Heart left ventricle (tissue), 16 donors: ENCODE data around the gene BTBD2. TPM values are rescaled to one million over a fixed set of nuclear protein-coding genes. Genes with fewer than 3 reads are reported as not detected.

ENCODE experiments used
- ATAC-seq, 4 donors: fragments of 200-7000 bp; cut with Tn5 transposase; one replicate each; pipeline ENCODE4 v1.9.1; 2020 to 2022; ENCODE audit warnings: moderate library complexity in 4 of 4, mild to moderate bottlenecking in 3 of 4, moderate number of reproducible peaks in 1 of 4
- DNase-seq, 5 donors: peaks; one replicate each; pipeline ENCODE4 v3.0.0-alpha.2; 2020
- H3K27ac ChIP-seq, 12 donors: fragments of 200-600 bp; sonication (generic) in 4 of 12; one replicate each; pipeline versions ENCODE4 v1.5.0 to v1.8.0; 2016 to 2022; ENCODE audit warnings: mild to moderate bottlenecking in 2 of 12
- H3K27me3 ChIP-seq, 9 donors: fragments of 200-600 bp; sonication (generic) in 2 of 9; one replicate each; pipeline versions ENCODE4 v1.5.1 to v1.8.0; 2016 to 2022; ENCODE audit warnings: mild to moderate bottlenecking in 3 of 9
- H3K36me3 ChIP-seq, 9 donors: fragments of 200-600 bp; sonication (generic) in 2 of 9; one replicate each; pipeline versions ENCODE4 v1.5.0 to v1.8.0; 2018 to 2022; ENCODE audit warnings: mild to moderate bottlenecking in 2 of 9
- H3K4me1 ChIP-seq, 12 donors: fragments of 200-600 bp; sonication (generic) in 4 of 12; one replicate each; pipeline versions ENCODE4 v1.5.0 to v1.8.0; 2016 to 2022; ENCODE audit warnings: mild to moderate bottlenecking in 3 of 12
- H3K4me3 ChIP-seq, 12 donors: fragments of 200-600 bp; sonication (generic) in 4 of 12; one replicate each; pipeline versions ENCODE4 v1.5.0 to v1.8.0; 2017 to 2022; ENCODE audit warnings: mild to moderate bottlenecking in 9 of 12, moderate library complexity in 4 of 12
- H3K9me3 ChIP-seq, 12 donors: fragments of 200-600 bp; sonication (generic) in 4 of 12; one replicate each; pipeline versions ENCODE4 v1.5.0 to v1.8.0; 2016 to 2022; ENCODE audit warnings: mild to moderate bottlenecking in 1 of 12
- CTCF ChIP-seq, 12 donors: fragments of 200-600 bp; sonication (generic) in 4 of 12; IDR thresholded peaks; one replicate each; pipeline versions ENCODE4 v1.5.0 to v1.8.0; 2018 to 2022; ENCODE audit warnings: antibody characterized with exemption in 12 of 12, mild to moderate bottlenecking in 5 of 12
- POLR2A ChIP-seq, 2 donors: fragments of 450-650 bp; IDR thresholded peaks; one replicate each; pipeline ENCODE4 v1.6.1; 2017; ENCODE audit warnings: antibody characterized with exemption in 2 of 2, mild to moderate bottlenecking in 2 of 2, moderate library complexity in 2 of 2
- WGBS, 4 donors: extraction: QIAGEN DNeasy Blood & Tissue Kit in 2 of 4; methylation state at CpG; one replicate each; pipeline versions ENCODE4 v1.1.5 to v1.1.7; 2013 to 2018; 5-methylcytosine and 5-hydroxymethylcytosine counted together
- intact Hi-C, 10 donors: fragments of 100-400 bp; cut with DNase I; formaldehyde crosslinking; loops; one replicate each; pipeline versions ENCODE4 v1.11.1 to v1.14.2; 2022
- polyA plus RNA-seq, 2 donors: library from polyadenylated mRNA; stranded (reverse); fragments of 200-250 nt; gene quantifications; one replicate each; pipeline ENCODE4 v1.2.3, GENCODE V29; 2013
- total RNA-seq, 9 donors: library from RNA; depleted of rRNA in 2 of 9; stranded (reverse); fragments of >200 nt in 2 of 9; fragmentation: NEBNext Ultra II Directional in 3 of 9; extraction: Animal tissue kit (Norgen Biotek cat#: 25700) in 3 of 9; gene quantifications; one replicate each; pipeline versions ENCODE4 v1.1.0 to v1.2.4, GENCODE V29; 2016 to 2023
- donor health status: ischemic (EF 13 %, LVEDD 7.1; RV severe dilation, severe dysfunction).
- donor health status: healthy with polysubstance abuse.
- donor health status: DM: no; HTN: yes; CAD: no.
- donor health status: DM: no; HTN: no; CAD: no.
- donor health status: ischemic (EF 25% LVEDD 6.9; RV normal size, moderate dysfunction).
- donor health status: ischemic (EF 25% LVEDD 5.7; RV mildly dilated, moderate dysfunction).
- donor health status: healthy.
- donor health status: DM: yes; HTN: yes; CAD: no.
- donor health status: ischemic (EF 35%, LVEDD 5.7; RV mildly dilated, moderate dysfunction).
- donor health status: nonischemic (EF 11% LVEDD 7.7; RV severe dilation, severe dysfunction).
- donor health status: DM: yes; HTN: yes; CAD: no.
- donor health status: PGD.
- donor health status: ischemic (EF 29% LVEDD 5.4; RV normal size, mild dysfunction).
- donor health status: nonischemic (EF 23%, LVEDD 6.1; RV moderate dilation, normal function).

BTBD2 gene
- total and polyA plus RNA-seq, 11 donors = 39.4 to 81.8 (median 51.8) TPM

- DNase-seq = no peak
- Histone ChIP-seq H3K27ac (peak overlapping the region in 10 of 12 donors; percentile 31 to 100 (median 96)), H3K4me3 (no peak overlapping the region), H3K36me3 (no peaks in the 10 kb centered on the region), H3K9me3 (no peaks in the 10 kb centered on the region), H3K4me1 (peaks cover 13 to 76% (median 56%) of the 10 kb centered on the region in 12 donors), H3K27me3 (no peaks in the 10 kb centered on the region)
- TF ChIP-seq POLR2A (IDR thresholded peaks at IDR 0.05) (no peak), CTCF (IDR thresholded peaks at IDR 0.05) (no peak)
- ATAC-seq = no peak
- intact Hi-C loops = loop anchor here in 1 of 10 donors (10.0 kb wide), 1 partner anchor 783 kb away; the partner anchor contains the start of gene FAM174C
- 84 to 88% (median 85%) methylated on average over 12 to 23 of the region's 23 CpGs for WGBS, 4 donors
Observed at GRCh38 chr19:2057484-2058469, 42.3 kb upstream of the BTBD2 start.

GRCh38 chr19:2056837-2057192 is 41.3 kb upstream of the BTBD2 start:
- Histone ChIP-seq H3K4me1 (peaks cover 13 to 77% (median 55%) of the 10 kb centered on the region in 12 donors), H3K9me3 (no peaks in the 10 kb centered on the region), H3K36me3 (no peaks in the 10 kb centered on the region), H3K27ac (peak overlapping the region; percentile 21 to 100 (median 88)), H3K27me3 (no peaks in the 10 kb centered on the region), H3K4me3 (no peak overlapping the region)
- no peak for TF ChIP-seq CTCF (IDR thresholded peaks at IDR 0.05)
- no peak for TF ChIP-seq POLR2A (IDR thresholded peaks at IDR 0.05)
- ATAC-seq (no peak), DNase-seq (no peak)
- 40 to 63% (median 54%) methylated on average over 5 of the region's 5 CpGs for WGBS, 4 donors
- intact Hi-C loops = loop anchor here in 1 of 10 donors (10.0 kb wide), 1 partner anchor 782 kb away; the partner anchor contains the start of gene FAM174C

- intact Hi-C loops = loop anchor here in 1 of 10 donors (10.0 kb wide), 1 partner anchor 781 kb away; the partner anchor contains the start of gene FAM174C
Observed at GRCh38 chr19:2055931-2056836, 40.7 kb upstream of the BTBD2 start.

More at GRCh38 chr19:2055931-2056836, 40.7 kb upstream of the BTBD2 start:
- H3K27ac ChIP-seq = peak overlapping the region; percentile 85 to 100 (median 94)
- TF ChIP-seq POLR2A (IDR thresholded peaks at IDR 0.05) = peak in 1 of 2 donors; percentile 40
- TF ChIP-seq CTCF (IDR thresholded peaks at IDR 0.05) = no peak
- WGBS, 4 donors = 33 to 43% (median 39%) methylated on average over 19 to 22 of the region's 22 CpGs
- H3K4me1 ChIP-seq = peaks cover 13 to 81% (median 60%) of the 10 kb centered on the region in 12 donors
- H3K4me3 ChIP-seq = peak overlapping the region in 11 of 12 donors; percentile 16 to 57 (median 42)
- H3K27me3 ChIP-seq = no peaks in the 10 kb centered on the region
- peak in 3 of 4 donors; percentile 11 to 41 (median 29) for ATAC-seq
- peak; percentile 74 to 79 (median 77) for DNase-seq
- no peaks in the 10 kb centered on the region for H3K9me3 ChIP-seq
- H3K36me3 ChIP-seq = no peaks in the 10 kb centered on the region
